GM18517 (cell line): ENCODE data around the gene UBN1.
"Not testable (repeated sequence)": the region's sequence is repeated elsewhere in the genome, so short reads cannot be mapped to it uniquely, and the experiment has no call there.

ENCODE experiments used
- ATAC-seq: cut with Tn5 transposase; IDR thresholded peaks from one replicate; pipeline ENCODE4 v1.9.1; 2021; ENCODE audit warnings: mild to moderate bottlenecking, moderate library complexity; ENCODE audit not compliant: unreplicated experiment

The UBN1 gene

GRCh38 chr16:4882633-4883285 lies 35.5 kb downstream of the UBN1 start:
- no peak for ATAC-seq

- ATAC-seq = no peak
Observed at GRCh38 chr16:4883501-4883900, 36.2 kb downstream of the UBN1 start.

- ATAC-seq = no peak
Observed at GRCh38 chr16:4884209-4884608, 36.9 kb downstream of the UBN1 start.

GRCh38 chr16:4884972-4885874 lies 37.9 kb downstream of the UBN1 start:
- no peak for ATAC-seq

- ATAC-seq = no peak
Observed at GRCh38 chr16:4886151-4886550, 38.9 kb downstream of the UBN1 start.

- no peak for ATAC-seq
Observed at GRCh38 chr16:4888428-4889135, 41.3 kb downstream of the UBN1 start.

GRCh38 chr16:4890026-4890425 lies 42.7 kb downstream of the UBN1 start:
- no peak for ATAC-seq

- ATAC-seq = no peak
Observed at GRCh38 chr16:4890686-4891085, 43.4 kb downstream of the UBN1 start.

GRCh38 chr16:4891097-4891885 lies 44.0 kb downstream of the UBN1 start:
- ATAC-seq = no peak

GRCh38 chr16:4891886-4892216 lies 44.6 kb downstream of the UBN1 start:
- ATAC-seq = no peak

- no peak for ATAC-seq
Observed at GRCh38 chr16:4892361-4893102, 45.3 kb downstream of the UBN1 start.

- ATAC-seq = no peak
Observed at GRCh38 chr16:4893103-4893862, 46.0 kb downstream of the UBN1 start.

GRCh38 chr16:4894276-4895150 lies 47.2 kb downstream of the UBN1 start:
- ATAC-seq = no peak

- ATAC-seq = no peak
Observed at GRCh38 chr16:4895366-4895765, 48.1 kb downstream of the UBN1 start.

GRCh38 chr16:4896761-4897160 lies 49.5 kb downstream of the UBN1 start:
- ATAC-seq = not testable (repeated sequence)

GRCh38 chr16:4897328-4897727 lies 50.0 kb downstream of the UBN1 start:
- no peak for ATAC-seq

- ATAC-seq = no peak
Observed at GRCh38 chr16:4898811-4899473, 51.7 kb downstream of the UBN1 start.

- ATAC-seq = no peak
Observed at GRCh38 chr16:4899474-4899846, 52.2 kb downstream of the UBN1 start.
